A549 (cell line): ENCODE measurements around the gene GPR37L1.

Source experiments
- BHLHE40 ChIP-seq: IDR thresholded peaks from 2 replicates; pipeline ENCODE4 v1.6.1; 2012; ENCODE audit warnings: low read depth, low read length, inconsistent platforms
- POLR2A ChIP-seq: IDR thresholded peaks from 2 replicates; pipeline ENCODE4 v1.6.1; 2012; ENCODE audit warnings: mild to moderate bottlenecking, low read length
- RAD21 ChIP-seq, 2 experiments: fragments of >200 bp in 1 of 2; sonication (Bioruptor Twin) in 1 of 2; formaldehyde crosslinking in 1 of 2; IDR thresholded peaks in 1 of 2; conservative IDR thresholded peaks in 1 of 2; 2 replicates in 1 of 2; 3 replicates in 1 of 2; pipeline ENCODE4 v1.6.1; 2012 to 2018; ENCODE audit warnings: inconsistent platforms in 1 of 2
- TF ChIP-seq, protein P1 (sequence below): fragments of >200 bp; sonication (Bioruptor Twin); formaldehyde crosslinking; IDR thresholded peaks from 3 replicates; pipeline ENCODE4 v1.5.1; 2016
- TF ChIP-seq, protein P2 (sequence below): IDR thresholded peaks from 2 replicates; pipeline ENCODE4 v1.6.1; 2012

DNA sequence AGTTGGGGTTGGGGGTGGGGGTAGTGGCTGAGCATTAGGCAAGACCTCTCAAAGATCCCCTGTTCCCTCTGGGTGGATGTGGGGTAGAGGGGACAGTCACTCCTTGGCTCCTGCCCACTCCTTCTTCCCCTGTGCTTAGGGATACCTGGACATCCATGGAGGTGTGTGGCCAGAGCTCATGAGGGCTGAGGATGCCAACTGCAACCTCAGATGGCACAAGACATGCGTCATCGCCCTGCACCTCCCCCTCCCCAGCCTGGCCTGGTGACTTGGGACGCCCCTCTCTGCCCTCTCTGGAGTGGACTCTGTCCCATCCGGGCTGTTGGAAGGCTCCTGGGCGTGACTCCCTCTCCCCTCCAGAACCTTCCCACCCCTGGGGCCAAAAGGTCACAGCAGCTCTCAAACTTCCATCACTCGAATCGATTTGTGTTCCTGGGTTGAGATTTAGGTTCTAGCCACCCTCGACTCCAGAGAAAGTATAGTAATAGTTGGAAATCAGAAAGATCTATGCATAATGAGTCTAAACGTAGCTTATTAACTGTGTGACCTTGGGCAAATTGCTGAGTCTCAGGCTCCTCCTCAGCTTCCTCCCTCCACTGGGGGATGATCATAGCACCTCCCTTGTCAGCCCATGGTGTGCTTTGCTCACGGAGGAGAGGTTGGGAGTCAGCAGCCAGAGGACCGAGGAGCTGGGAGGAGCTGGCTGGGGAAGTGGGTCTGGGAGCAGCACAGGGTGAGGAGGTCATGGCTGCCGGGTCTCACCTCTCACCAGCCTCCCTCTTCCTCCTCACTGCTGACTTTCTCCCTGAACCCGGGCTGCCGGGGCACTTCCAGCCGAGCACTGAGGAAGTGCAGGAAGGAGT, 39.9 kb downstream of the GPR37L1 start:
- no peak for TF ChIP-seq BHLHE40
- TF ChIP-seq, protein P1, sequence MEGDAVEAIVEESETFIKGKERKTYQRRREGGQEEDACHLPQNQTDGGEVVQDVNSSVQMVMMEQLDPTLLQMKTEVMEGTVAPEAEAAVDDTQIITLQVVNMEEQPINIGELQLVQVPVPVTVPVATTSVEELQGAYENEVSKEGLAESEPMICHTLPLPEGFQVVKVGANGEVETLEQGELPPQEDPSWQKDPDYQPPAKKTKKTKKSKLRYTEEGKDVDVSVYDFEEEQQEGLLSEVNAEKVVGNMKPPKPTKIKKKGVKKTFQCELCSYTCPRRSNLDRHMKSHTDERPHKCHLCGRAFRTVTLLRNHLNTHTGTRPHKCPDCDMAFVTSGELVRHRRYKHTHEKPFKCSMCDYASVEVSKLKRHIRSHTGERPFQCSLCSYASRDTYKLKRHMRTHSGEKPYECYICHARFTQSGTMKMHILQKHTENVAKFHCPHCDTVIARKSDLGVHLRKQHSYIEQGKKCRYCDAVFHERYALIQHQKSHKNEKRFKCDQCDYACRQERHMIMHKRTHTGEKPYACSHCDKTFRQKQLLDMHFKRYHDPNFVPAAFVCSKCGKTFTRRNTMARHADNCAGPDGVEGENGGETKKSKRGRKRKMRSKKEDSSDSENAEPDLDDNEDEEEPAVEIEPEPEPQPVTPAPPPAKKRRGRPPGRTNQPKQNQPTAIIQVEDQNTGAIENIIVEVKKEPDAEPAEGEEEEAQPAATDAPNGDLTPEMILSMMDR = no peak
- TF ChIP-seq POLR2A = no peak
- TF ChIP-seq, protein P2, sequence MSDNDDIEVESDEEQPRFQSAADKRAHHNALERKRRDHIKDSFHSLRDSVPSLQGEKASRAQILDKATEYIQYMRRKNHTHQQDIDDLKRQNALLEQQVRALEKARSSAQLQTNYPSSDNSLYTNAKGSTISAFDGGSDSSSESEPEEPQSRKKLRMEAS = no peak
- TF ChIP-seq RAD21 (conservative IDR thresholded peaks at IDR 0.05 in 1 of 2, IDR thresholded peaks at IDR 0.05 in 1 of 2) = no peak
